HG02885 (cell line): ENCODE data around the gene TSPEAR.
"Not testable (repeated sequence)": the region's sequence is repeated elsewhere in the genome, so short reads cannot be mapped to it uniquely, and the experiment has no call there.

Source experiments
- ATAC-seq: cut with Tn5 transposase; IDR thresholded peaks from one replicate; pipeline ENCODE4 v1.9.1; 2021; ENCODE audit warnings: mild to moderate bottlenecking; ENCODE audit not compliant: unreplicated experiment, poor library complexity

The TSPEAR gene

GRCh38 chr21:44704636-44705001 lies 6.8 kb downstream of the TSPEAR start:
- ATAC-seq, result no peak

GRCh38 chr21:44703731-44704635 lies 7.4 kb downstream of the TSPEAR start:
- ATAC-seq, result no peak

- no peak for ATAC-seq
Measured at GRCh38 chr21:44702973-44703730, 8.2 kb downstream of the TSPEAR start.

GRCh38 chr21:44702111-44702972 lies 9.0 kb downstream of the TSPEAR start:
- ATAC-seq, result no peak

GRCh38 chr21:44701541-44701940 lies 9.8 kb downstream of the TSPEAR start:
- ATAC-seq, result no peak

GRCh38 chr21:44701023-44701400 lies 10.4 kb downstream of the TSPEAR start:
- no peak for ATAC-seq

- ATAC-seq, result no peak
Measured at GRCh38 chr21:44700101-44701022, 11.0 kb downstream of the TSPEAR start.

- ATAC-seq, result no peak
Measured at GRCh38 chr21:44699502-44700001, 11.8 kb downstream of the TSPEAR start.

GRCh38 chr21:44697811-44698734 lies 13.3 kb downstream of the TSPEAR start:
- ATAC-seq, result no peak

- ATAC-seq, result not testable (repeated sequence)
Measured at GRCh38 chr21:44697172-44697810, 14.1 kb downstream of the TSPEAR start, which contains the start of gene KRTAP10-12. KRTAP10-12 (plus strand) TSS chr21:44697172; CDS start chr21:44697202, 30 bp downstream.

- ATAC-seq, result no peak
Measured at GRCh38 chr21:44696572-44696971, 14.8 kb downstream of the TSPEAR start.

GRCh38 chr21:44695641-44696040 lies 15.7 kb downstream of the TSPEAR start:
- no peak for ATAC-seq

GRCh38 chr21:44695184-44695583 lies 16.2 kb downstream of the TSPEAR start:
- no peak for ATAC-seq

GRCh38 chr21:44694776-44695175 lies 16.6 kb downstream of the TSPEAR start:
- ATAC-seq, result no peak

GRCh38 chr21:44692798-44693512 lies 18.4 kb downstream of the TSPEAR start:
- no peak for ATAC-seq

- ATAC-seq, result no peak
Measured at GRCh38 chr21:44691686-44692085, 19.7 kb downstream of the TSPEAR start.

GRCh38 chr21:44689740-44690139 lies 21.6 kb downstream of the TSPEAR start:
- ATAC-seq, result not testable (repeated sequence)
